ENCODE measurements around the gene KNG1.
"Not testable (repeated sequence)": the region's sequence is repeated elsewhere in the genome, so short reads cannot be mapped to it uniquely, and the experiment has no call there.

KNG1 gene

DNA sequence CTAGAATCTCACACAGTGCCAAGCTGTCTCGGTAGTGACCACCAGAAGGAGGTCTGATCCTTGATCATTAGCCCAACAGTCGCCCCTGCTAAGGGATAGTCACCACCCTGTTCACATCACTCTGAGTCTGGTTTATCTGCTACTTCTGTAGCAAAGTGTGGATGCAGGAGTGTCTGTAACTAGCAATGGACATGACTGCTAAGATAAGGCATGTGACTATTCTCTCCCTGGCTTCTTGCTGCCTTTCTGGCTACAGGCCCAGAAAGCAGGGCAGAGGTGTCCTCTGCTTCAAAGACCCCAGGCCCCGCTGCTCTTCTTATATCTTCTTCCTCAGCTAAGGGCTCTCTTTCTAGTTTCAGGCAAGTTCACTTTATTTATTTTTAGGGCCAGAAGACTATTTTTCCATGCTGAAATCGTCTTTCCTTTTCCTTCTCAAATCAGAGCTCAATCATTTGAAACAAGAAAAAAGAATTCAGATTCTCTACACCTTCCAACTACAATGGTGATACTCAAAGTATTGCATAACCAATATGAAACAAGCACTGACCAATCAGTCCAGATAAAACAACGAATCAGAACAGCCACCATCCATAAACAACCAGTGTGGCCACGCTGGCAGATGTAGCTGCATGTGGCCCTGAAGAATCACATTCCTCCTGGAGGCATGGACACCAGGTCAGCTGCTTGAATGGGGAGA lies 8.0 kb upstream of the KNG1 start:
- H3K4me3 ChIP-seq (ENCODE audit: low read depth, low read length), result no peak overlapping the region
- no peaks in the 10 kb centered on the region for H3K9me3 ChIP-seq (ENCODE audit: control insufficient read depth, insufficient read depth, low read depth, low read length)
- no peak overlapping the region for H3K27ac ChIP-seq (ENCODE audit: low read depth, low read length)
- peaks cover 6% of the 10 kb centered on the region for H3K4me1 ChIP-seq (ENCODE audit: control insufficient read depth, insufficient read depth, low read length)
- H3K9ac ChIP-seq (ENCODE audit: low read length), result no peak overlapping the region
- no peaks in the 10 kb centered on the region for H3K36me3 ChIP-seq (ENCODE audit: control insufficient read depth, insufficient read depth, low read length)
- H3K27me3 ChIP-seq (ENCODE audit: control insufficient read depth, insufficient read depth, low read length), result no peaks in the 10 kb centered on the region

- not testable (repeated sequence) for H3K27me3 ChIP-seq (ENCODE audit: control insufficient read depth, insufficient read depth, low read length); H3K4me3 ChIP-seq (ENCODE audit: low read depth, low read length); H3K4me1 ChIP-seq (ENCODE audit: control insufficient read depth, insufficient read depth, low read length); H3K36me3 ChIP-seq (ENCODE audit: control insufficient read depth, insufficient read depth, low read length); H3K9me3 ChIP-seq (ENCODE audit: control insufficient read depth, insufficient read depth, low read depth, low read length); H3K9ac ChIP-seq (ENCODE audit: low read length); H3K27ac ChIP-seq (ENCODE audit: low read depth, low read length)
These were observed 6.5 kb upstream of the KNG1 start for GRCh38 chr3:186710694-186711093.

GRCh38 chr3:186713499-186713898 lies 3.7 kb upstream of the KNG1 start:
- H3K9ac ChIP-seq (ENCODE audit: low read length), result no peak overlapping the region
- no peak overlapping the region for H3K27ac ChIP-seq (ENCODE audit: low read depth, low read length)
- no peak overlapping the region for H3K4me3 ChIP-seq (ENCODE audit: low read depth, low read length)
- no peaks in the 10 kb centered on the region for H3K27me3 ChIP-seq (ENCODE audit: control insufficient read depth, insufficient read depth, low read length)
- H3K4me1 ChIP-seq (ENCODE audit: control insufficient read depth, insufficient read depth, low read length), result peaks cover 6% of the 10 kb centered on the region
- H3K9me3 ChIP-seq (ENCODE audit: control insufficient read depth, insufficient read depth, low read depth, low read length), result no peaks in the 10 kb centered on the region
- H3K36me3 ChIP-seq (ENCODE audit: control insufficient read depth, insufficient read depth, low read length), result no peaks in the 10 kb centered on the region

GRCh38 chr3:186719945-186720739 lies 3.0 kb downstream of the KNG1 start:
- H3K9ac ChIP-seq (ENCODE audit: low read length), result no peak overlapping the region
- no peaks in the 10 kb centered on the region for H3K9me3 ChIP-seq (ENCODE audit: control insufficient read depth, insufficient read depth, low read depth, low read length)
- no peaks in the 10 kb centered on the region for H3K36me3 ChIP-seq (ENCODE audit: control insufficient read depth, insufficient read depth, low read length)
- peaks cover 9% of the 10 kb centered on the region; the same call in 1 of the 2 replicates for H3K4me1 ChIP-seq (ENCODE audit: control insufficient read depth, insufficient read depth, low read length)
- H3K27ac ChIP-seq (ENCODE audit: low read depth, low read length), result no peak overlapping the region
- no peaks in the 10 kb centered on the region for H3K27me3 ChIP-seq (ENCODE audit: control insufficient read depth, insufficient read depth, low read length)
- no peak overlapping the region for H3K4me3 ChIP-seq (ENCODE audit: low read depth, low read length)

GRCh38 chr3:186722457-186722856 lies 5.3 kb downstream of the KNG1 start:
- no peaks in the 10 kb centered on the region for H3K36me3 ChIP-seq (ENCODE audit: control insufficient read depth, insufficient read depth, low read length)
- no peaks in the 10 kb centered on the region for H3K9me3 ChIP-seq (ENCODE audit: control insufficient read depth, insufficient read depth, low read depth, low read length)
- H3K27ac ChIP-seq (ENCODE audit: low read depth, low read length), result no peak overlapping the region
- H3K4me3 ChIP-seq (ENCODE audit: low read depth, low read length), result no peak overlapping the region
- peaks cover 11% of the 10 kb centered on the region; the same call in 1 of the 2 replicates for H3K4me1 ChIP-seq (ENCODE audit: control insufficient read depth, insufficient read depth, low read length)
- H3K27me3 ChIP-seq (ENCODE audit: control insufficient read depth, insufficient read depth, low read length), result no peaks in the 10 kb centered on the region
- no peak overlapping the region for H3K9ac ChIP-seq (ENCODE audit: low read length)

GRCh38 chr3:186724911-186725310 lies 7.8 kb downstream of the KNG1 start:
- Histone ChIP-seq H3K36me3 (ENCODE audit: control insufficient read depth, insufficient read depth, low read length) (no peaks in the 10 kb centered on the region), H3K9ac (ENCODE audit: low read length) (no peak overlapping the region), H3K4me3 (ENCODE audit: low read depth, low read length) (no peak overlapping the region), H3K27me3 (ENCODE audit: control insufficient read depth, insufficient read depth, low read length) (no peaks in the 10 kb centered on the region), H3K4me1 (ENCODE audit: control insufficient read depth, insufficient read depth, low read length) (peaks cover 11% of the 10 kb centered on the region; the same call in 1 of the 2 replicates), H3K27ac (ENCODE audit: low read depth, low read length) (no peak overlapping the region), H3K9me3 (ENCODE audit: control insufficient read depth, insufficient read depth, low read depth, low read length) (no peaks in the 10 kb centered on the region)

- H3K4me1 ChIP-seq (ENCODE audit: control insufficient read depth, insufficient read depth, low read length), result no peaks in the 10 kb centered on the region; the same call in 1 of the 2 replicates
- H3K36me3 ChIP-seq (ENCODE audit: control insufficient read depth, insufficient read depth, low read length), result no peaks in the 10 kb centered on the region
- no peak overlapping the region for H3K9ac ChIP-seq (ENCODE audit: low read length)
- no peaks in the 10 kb centered on the region for H3K27me3 ChIP-seq (ENCODE audit: control insufficient read depth, insufficient read depth, low read length)
- no peak overlapping the region for H3K4me3 ChIP-seq (ENCODE audit: low read depth, low read length)
- H3K9me3 ChIP-seq (ENCODE audit: control insufficient read depth, insufficient read depth, low read depth, low read length), result no peaks in the 10 kb centered on the region
- H3K27ac ChIP-seq (ENCODE audit: low read depth, low read length), result no peak overlapping the region
These were observed 15.1 kb downstream of the KNG1 start for GRCh38 chr3:186732169-186732766.

DNA sequence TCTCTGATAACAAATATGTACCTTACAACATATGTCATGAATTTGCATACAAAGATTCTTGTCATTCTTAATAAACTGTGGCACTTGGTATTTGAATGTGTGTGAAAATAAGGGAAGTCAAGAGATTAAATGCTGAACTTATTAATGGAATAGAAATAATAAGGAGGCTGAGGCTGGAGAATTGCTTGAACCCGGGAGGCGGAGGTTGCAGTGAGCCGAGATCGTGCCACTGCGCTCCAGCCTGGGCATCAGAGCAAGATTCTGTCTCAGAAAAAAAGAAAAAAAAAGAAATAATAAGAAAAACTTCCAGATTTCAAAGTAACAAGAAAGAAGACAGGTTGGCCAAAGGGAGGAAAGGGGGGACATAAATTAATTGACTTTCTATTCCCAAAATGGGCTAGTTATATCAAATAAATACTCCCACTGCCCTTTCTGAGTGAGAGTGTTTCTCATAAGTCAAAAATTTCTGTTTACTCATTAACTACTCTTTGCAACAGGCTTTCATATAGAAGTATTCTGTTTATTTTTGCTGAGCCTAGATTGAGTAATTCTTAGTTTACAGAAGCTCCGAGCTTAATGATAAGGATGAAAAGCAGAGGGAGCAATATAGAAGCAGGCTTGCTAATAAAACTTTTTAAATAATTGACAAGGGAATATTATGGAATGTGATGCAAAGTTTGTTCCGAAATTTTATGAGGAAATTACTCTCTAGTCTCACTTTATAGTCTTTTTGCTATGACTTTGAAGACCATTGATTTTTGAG lies 25.6 kb downstream of the KNG1 start:
- Histone ChIP-seq H3K4me1 (ENCODE audit: control insufficient read depth, insufficient read depth, low read length) (peaks cover 23% of the 10 kb centered on the region), H3K27ac (ENCODE audit: low read depth, low read length) (no peak overlapping the region), H3K36me3 (ENCODE audit: control insufficient read depth, insufficient read depth, low read length) (no peaks in the 10 kb centered on the region), H3K27me3 (ENCODE audit: control insufficient read depth, insufficient read depth, low read length) (no peaks in the 10 kb centered on the region), H3K4me3 (ENCODE audit: low read depth, low read length) (no peak overlapping the region), H3K9me3 (ENCODE audit: control insufficient read depth, insufficient read depth, low read depth, low read length) (no peaks in the 10 kb centered on the region), H3K9ac (ENCODE audit: low read length) (no peak overlapping the region)

DNA sequence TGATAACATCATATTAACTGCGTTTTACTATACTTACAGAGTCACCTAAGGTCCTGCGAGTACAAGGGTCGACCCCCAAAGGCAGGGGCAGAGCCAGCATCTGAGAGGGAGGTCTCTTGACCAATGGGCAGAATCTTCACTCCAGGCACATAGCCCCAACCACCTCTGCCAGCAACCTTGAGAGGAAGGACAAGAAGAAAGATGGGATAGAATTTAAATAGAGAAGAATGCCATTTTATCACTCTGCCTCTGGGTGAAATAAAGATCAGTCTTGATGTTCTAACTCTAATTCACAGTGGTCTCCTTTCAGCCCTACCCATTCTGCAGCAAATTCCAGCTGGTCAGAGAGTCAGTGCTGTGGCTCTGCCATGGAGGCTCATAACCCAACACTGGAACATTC lies 26.5 kb downstream of the KNG1 start:
- Histone ChIP-seq H3K27me3 (ENCODE audit: control insufficient read depth, insufficient read depth, low read length) (no peaks in the 10 kb centered on the region), H3K36me3 (ENCODE audit: control insufficient read depth, insufficient read depth, low read length) (no peaks in the 10 kb centered on the region), H3K27ac (ENCODE audit: low read depth, low read length) (no peak overlapping the region), H3K9ac (ENCODE audit: low read length) (no peak overlapping the region), H3K4me3 (ENCODE audit: low read depth, low read length) (no peak overlapping the region), H3K4me1 (ENCODE audit: control insufficient read depth, insufficient read depth, low read length) (peaks cover 23% of the 10 kb centered on the region), H3K9me3 (ENCODE audit: control insufficient read depth, insufficient read depth, low read depth, low read length) (no peaks in the 10 kb centered on the region)

DNA sequence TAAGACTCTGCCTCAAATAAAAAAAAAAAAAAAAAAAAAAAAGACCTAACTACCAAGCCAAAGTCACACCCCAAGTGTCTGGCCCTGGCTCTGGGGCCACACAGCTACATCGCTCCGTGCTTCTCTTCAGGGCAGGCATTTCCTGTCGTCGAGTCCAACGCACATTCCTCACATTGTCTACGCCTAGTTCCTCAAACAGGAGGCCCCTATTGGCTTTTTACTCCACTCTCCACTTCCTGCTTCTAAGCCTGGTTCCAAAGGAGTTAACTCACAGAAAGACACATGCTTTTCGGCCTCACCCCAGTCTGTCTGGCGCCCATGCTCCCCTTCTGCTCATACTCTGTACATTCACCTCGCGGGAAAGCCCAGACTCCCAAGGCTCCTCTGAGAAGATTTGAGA lies 28.8 kb downstream of the KNG1 start:
- Histone ChIP-seq H3K4me1 (ENCODE audit: control insufficient read depth, insufficient read depth, low read length) (peaks cover 9% of the 10 kb centered on the region; the same call in 1 of the 2 replicates), H3K27me3 (ENCODE audit: control insufficient read depth, insufficient read depth, low read length) (no peaks in the 10 kb centered on the region), H3K27ac (ENCODE audit: low read depth, low read length) (no peak overlapping the region), H3K36me3 (ENCODE audit: control insufficient read depth, insufficient read depth, low read length) (no peaks in the 10 kb centered on the region), H3K9me3 (ENCODE audit: control insufficient read depth, insufficient read depth, low read depth, low read length) (no peaks in the 10 kb centered on the region), H3K4me3 (ENCODE audit: low read depth, low read length) (no peak overlapping the region), H3K9ac (ENCODE audit: low read length) (no peak overlapping the region)
